Activated CD8-positive, alpha-beta T cell treated with anti-CD3 and anti-CD28 coated beads, Interleukin-2, amount 10 ng/mL, durations not matched to agents 7 days and 5 days (primary cell): ENCODE measurements around the gene SMOC1. TPM values are rescaled to one million over a fixed set of nuclear protein-coding genes. Genes with fewer than 3 reads are reported as not detected.

ENCODE experiments used
- ATAC-seq: fragments of 150-1000 bp; cut with Tn5 transposase; one replicate; pipeline ENCODE4 v1.10.0; 2021; ENCODE audit warnings: moderate library complexity
- CTCF ChIA-PET: fragments of 350-600 bp; sonication (Branson Sonifier 250); formaldehyde crosslinking; loops from one replicate; lab custom pipeline; 2021; ENCODE audit warnings: antibody characterized with exemption; lab: Charles Lee
- POLR2A ChIA-PET: fragments of 350-600 bp; sonication (Branson Sonifier 250); formaldehyde crosslinking; loops from one replicate; lab custom pipeline; 2021; ENCODE audit warnings: antibody characterized with exemption; lab: Charles Lee
- DNase-seq: peaks from one replicate; pipeline ENCODE4 v3.0.0-alpha.2; 2020
- H3K27ac Mint-ChIP-seq: one replicate; pipeline ENCODE4 v1.8.0; 2021; ENCODE audit warnings: mild to moderate bottlenecking, mixed read lengths
- H3K27me3 Mint-ChIP-seq: one replicate; pipeline ENCODE4 v1.8.0; 2021; ENCODE audit warnings: low read depth, mixed read lengths
- H3K36me3 Mint-ChIP-seq: one replicate; pipeline ENCODE4 v1.8.0; 2021; ENCODE audit warnings: low read depth, mixed read lengths
- H3K4me1 Mint-ChIP-seq: one replicate; pipeline ENCODE4 v1.8.0; 2021; ENCODE audit warnings: low read depth, mixed read lengths
- H3K4me3 Mint-ChIP-seq: one replicate; pipeline ENCODE4 v1.8.0; 2021; ENCODE audit warnings: mild to moderate bottlenecking, mixed read lengths
- H3K9me3 Mint-ChIP-seq: one replicate; pipeline ENCODE4 v1.8.0; 2022; ENCODE audit warnings: mixed read lengths; ENCODE audit not compliant: insufficient read depth
- total RNA-seq, 2 experiments: library from RNA; stranded (reverse); gene quantifications; one replicate each; pipeline ENCODE4 v1.2.3, GENCODE V29; 2021

SMOC1 gene
- total RNA-seq, 2 experiments from 2014 or later, result not detected

DNA sequence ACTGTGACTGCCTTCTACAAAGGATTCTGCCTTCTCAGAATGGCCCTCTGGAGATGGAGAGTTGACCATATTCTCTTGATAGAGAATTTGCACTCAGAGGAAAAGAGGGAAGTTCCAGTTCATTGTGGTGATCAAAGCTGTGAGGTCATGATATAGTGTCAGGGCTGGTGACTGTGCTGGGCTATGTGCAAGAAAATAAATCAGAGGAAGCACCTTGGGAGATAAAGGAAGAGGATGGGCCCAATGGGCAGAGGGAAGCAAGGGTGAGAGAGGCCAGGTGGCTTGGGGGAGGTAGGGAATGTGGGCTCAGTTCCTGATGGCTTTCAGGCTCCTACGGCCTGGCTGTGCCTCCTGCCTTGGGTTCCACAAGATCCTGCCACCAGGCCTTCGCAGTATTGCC lies 163.8 kb downstream of the SMOC1 start:
- DNase-seq, result no peak
- Mint-ChIP-seq H3K9me3 (no peaks in the 10 kb centered on the region), H3K4me1 (no peaks in the 10 kb centered on the region), H3K4me3 (no peak overlapping the region), H3K36me3 (no peaks in the 10 kb centered on the region), H3K27me3 (peaks cover 27% of the 10 kb centered on the region), H3K27ac (no peak overlapping the region)
- no peak for ATAC-seq
- ChIA-PET POLR2A (no interaction called here), CTCF (no interaction called here)

DNA sequence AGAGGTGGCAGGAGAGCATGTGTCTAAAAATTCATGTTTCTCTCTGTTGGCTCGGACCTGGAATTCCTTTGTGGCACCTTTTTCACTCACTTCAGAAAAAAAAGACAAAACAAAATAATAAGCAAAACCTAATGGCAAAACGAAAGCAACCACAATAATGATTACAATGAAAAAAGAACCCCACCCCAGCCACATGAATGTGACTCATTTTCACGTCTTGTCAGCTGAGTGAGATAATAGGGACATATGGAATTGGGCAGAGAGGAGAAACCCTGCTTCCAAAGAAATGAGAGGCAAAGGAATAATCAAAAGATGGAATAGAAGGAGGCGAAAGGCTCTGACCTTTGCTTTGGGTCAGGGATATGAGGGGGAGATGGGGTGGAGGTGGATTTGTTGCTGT lies 166.1 kb downstream of the SMOC1 start:
- ATAC-seq (no peak), DNase-seq (no peak)
- ChIA-PET POLR2A (no interaction called here), CTCF (interaction anchor here (1.4 kb wide), 2 partner anchors 19 to 227 kb away, joined by 3 to 4 read pairs; no protein-coding TSS in a partner anchor)
- Mint-ChIP-seq H3K36me3 (no peaks in the 10 kb centered on the region), H3K4me1 (no peaks in the 10 kb centered on the region), H3K9me3 (no peaks in the 10 kb centered on the region), H3K4me3 (no peak overlapping the region), H3K27ac (no peak overlapping the region), H3K27me3 (peaks cover 18% of the 10 kb centered on the region)

DNA sequence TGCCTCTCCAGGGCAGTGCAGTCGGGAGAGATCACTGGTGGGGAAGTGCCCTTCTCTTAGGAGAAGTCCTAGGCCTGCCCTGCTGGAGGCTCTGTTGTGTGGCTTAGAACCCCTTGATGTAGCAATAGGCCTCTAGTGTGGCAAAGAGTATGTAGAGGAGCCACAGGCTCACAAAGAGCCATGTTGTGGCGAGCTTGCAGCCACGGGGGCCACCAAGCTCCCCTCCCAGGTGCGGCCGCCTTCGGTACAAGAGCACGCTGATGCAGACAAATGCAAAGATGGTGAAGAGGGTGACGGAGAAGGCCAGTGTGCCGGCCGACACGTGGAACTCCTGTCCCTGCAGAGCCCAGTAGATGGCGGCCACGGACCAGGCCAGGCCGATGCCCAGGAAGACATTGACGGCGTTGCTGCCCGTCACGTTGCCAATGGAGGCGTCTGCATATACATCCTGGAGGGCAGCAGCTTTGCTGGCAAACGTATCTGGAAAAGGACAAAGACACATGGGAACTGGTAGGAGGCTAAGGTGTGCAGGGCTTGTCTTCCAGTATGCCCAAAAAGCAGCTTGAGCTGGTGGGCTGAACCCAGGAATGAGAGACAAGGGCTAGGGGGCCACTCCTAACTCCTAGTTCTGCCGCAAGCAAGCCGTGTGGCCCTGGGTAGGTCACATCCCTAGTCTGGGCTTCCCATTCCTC lies 166.8 kb downstream of the SMOC1 start:
- ATAC-seq, result no peak
- ChIA-PET CTCF (interaction anchor here (1.4 kb wide), 1 partner anchor 20 kb away, joined by 3 read pairs; no protein-coding TSS in a partner anchor), POLR2A (no interaction called here)
- no peak overlapping the region for H3K27ac Mint-ChIP-seq
- H3K4me3 Mint-ChIP-seq, result no peak overlapping the region
- DNase-seq, result no peak
- H3K27me3 Mint-ChIP-seq, result peaks cover 17% of the 10 kb centered on the region
- no peaks in the 10 kb centered on the region for H3K4me1 Mint-ChIP-seq
- no peaks in the 10 kb centered on the region for H3K9me3 Mint-ChIP-seq
- no peaks in the 10 kb centered on the region for H3K36me3 Mint-ChIP-seq

DNA sequence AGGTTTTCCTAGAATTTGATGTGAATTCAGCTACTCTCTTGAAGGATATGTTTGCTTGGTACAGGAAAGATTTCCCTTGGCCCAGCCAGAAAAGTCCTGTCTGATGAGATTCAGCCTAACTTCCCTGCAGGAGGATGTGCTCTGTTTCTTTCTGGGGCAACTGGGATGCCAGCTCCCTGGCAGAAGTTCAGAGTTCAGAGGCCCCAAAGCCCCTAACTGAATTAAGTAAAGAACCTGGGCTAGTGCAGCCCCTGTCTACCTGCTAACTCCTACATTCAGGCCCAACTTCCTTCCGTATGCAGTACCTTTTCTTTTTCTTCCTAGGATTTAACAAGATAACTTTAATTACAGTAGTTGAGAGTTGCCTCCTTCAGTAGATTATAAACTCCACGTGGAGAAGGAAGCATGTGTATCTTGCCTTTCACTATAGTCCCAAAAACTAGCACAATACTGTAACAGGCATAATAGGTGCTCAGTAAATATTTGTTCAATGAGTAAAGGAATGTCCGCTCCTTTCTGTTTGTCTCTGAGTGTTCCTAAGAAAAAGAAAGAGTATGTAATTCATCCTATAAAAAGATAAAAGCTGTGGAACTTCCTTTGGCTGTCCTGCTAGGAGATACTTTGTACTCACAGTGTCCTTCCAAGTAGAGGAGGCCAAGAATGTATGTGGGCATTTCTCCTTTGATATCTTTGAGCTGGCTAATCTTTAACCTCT lies 168.5 kb downstream of the SMOC1 start:
- H3K27ac Mint-ChIP-seq, result no peak overlapping the region
- no peak for DNase-seq
- H3K36me3 Mint-ChIP-seq, result no peaks in the 10 kb centered on the region
- H3K4me1 Mint-ChIP-seq, result peaks cover 9% of the 10 kb centered on the region
- no peaks in the 10 kb centered on the region for H3K9me3 Mint-ChIP-seq
- CTCF ChIA-PET, result interaction anchor here (1.0 kb wide), 1 partner anchor 25 kb away, joined by 3 read pairs; no protein-coding TSS in a partner anchor
- POLR2A ChIA-PET, result no interaction called here
- peaks cover 11% of the 10 kb centered on the region for H3K27me3 Mint-ChIP-seq
- H3K4me3 Mint-ChIP-seq, result no peak overlapping the region
- no peak for ATAC-seq

DNA sequence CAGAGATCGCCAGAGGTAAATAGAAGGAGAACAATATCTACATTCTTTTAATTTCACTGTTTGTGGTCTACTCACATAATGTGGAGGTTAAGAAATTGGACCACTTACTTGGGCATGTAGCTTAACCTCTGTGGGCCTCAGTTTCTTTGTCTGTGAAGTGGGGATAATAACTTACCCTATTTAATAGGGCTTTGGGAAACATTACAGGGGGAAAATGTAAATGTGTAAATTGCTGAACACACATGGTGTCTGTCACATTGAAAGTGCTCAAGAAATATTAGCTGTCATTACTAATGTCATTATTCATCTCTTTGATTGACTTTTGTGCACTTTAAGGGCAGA lies 169.1 kb downstream of the SMOC1 start:
- CTCF ChIA-PET, result no interaction called here
- POLR2A ChIA-PET, result no interaction called here
- Mint-ChIP-seq H3K9me3 (no peaks in the 10 kb centered on the region), H3K36me3 (no peaks in the 10 kb centered on the region), H3K4me1 (peaks cover 9% of the 10 kb centered on the region), H3K27ac (no peak overlapping the region), H3K4me3 (no peak overlapping the region), H3K27me3 (peaks cover 8% of the 10 kb centered on the region)
- no peak for ATAC-seq
- DNase-seq, result no peak

DNA sequence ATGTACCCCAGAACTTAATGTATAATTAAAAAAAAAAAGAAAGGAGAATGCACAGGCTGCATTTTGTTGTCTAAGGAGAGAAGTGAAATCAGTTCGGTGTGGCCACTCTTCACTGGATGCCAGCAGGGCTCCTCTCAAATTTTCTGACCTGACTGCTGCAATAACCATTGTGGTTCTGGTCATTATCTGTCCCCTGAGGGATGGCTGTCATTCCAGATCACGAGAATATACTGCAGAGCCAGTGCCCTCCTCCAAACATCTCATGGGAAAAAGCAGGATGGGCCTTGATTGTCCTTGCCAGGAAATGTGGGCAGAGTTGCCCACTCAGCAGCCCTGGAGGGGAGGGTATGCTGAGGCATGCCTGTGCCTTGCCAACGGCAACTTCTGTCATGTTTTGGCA lies 170.4 kb downstream of the SMOC1 start:
- no peaks in the 10 kb centered on the region for H3K36me3 Mint-ChIP-seq
- H3K4me1 Mint-ChIP-seq, result peaks cover 9% of the 10 kb centered on the region
- no peak for DNase-seq
- H3K4me3 Mint-ChIP-seq, result no peak overlapping the region
- ATAC-seq, result no peak
- POLR2A ChIA-PET, result no interaction called here
- no peaks in the 10 kb centered on the region for H3K9me3 Mint-ChIP-seq
- no peak overlapping the region for H3K27ac Mint-ChIP-seq
- H3K27me3 Mint-ChIP-seq, result peaks cover 2% of the 10 kb centered on the region
- CTCF ChIA-PET, result no interaction called here

DNA sequence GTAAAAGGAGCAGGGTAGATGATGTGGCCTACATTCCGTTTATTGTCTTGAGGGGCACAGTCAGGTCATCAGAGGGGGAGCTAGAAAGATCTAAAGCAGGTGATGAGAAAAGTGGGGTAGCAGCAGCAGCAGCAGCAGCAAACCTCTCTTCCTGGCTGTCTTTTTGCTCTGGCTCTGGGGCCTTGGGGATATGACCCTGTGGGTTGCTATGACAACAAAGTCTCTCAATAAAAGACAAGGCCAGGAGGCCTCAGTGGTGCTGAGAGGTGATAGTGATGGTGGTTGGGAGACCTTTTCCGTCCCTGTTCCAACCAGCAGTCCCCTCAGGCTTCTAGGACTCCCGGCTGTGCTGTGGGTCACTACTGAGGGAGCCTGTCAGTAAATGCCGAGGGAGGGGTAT lies 170.9 kb downstream of the SMOC1 start:
- POLR2A ChIA-PET, result no interaction called here
- Mint-ChIP-seq H3K4me1 (peaks cover 9% of the 10 kb centered on the region), H3K9me3 (no peaks in the 10 kb centered on the region), H3K4me3 (no peak overlapping the region), H3K27me3 (no peaks in the 10 kb centered on the region), H3K27ac (no peak overlapping the region), H3K36me3 (no peaks in the 10 kb centered on the region)
- CTCF ChIA-PET, result no interaction called here
- DNase-seq (no peak), ATAC-seq (no peak)

DNA sequence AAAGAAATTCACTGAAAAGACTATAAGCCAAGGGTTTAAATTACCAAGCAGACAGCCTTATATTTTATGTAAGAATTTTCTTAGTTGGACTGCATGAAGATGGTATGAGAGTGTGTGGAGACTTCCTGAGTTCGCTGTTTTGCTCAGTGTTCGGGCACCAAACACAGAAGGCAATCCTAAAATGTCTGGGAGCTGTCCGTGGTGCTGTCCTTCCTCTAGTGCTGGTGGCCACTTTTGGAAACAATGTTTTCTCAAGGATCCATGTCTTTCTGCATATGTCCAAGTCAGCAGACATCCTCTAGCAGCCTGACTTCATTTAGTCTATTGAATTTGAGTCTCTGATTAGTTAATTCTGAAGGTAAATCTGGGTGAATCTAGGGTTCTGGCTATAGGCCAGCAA lies 173.8 kb downstream of the SMOC1 start:
- Mint-ChIP-seq H3K4me3 (no peak overlapping the region), H3K27ac (no peak overlapping the region), H3K27me3 (no peaks in the 10 kb centered on the region), H3K4me1 (peaks cover 9% of the 10 kb centered on the region), H3K36me3 (no peaks in the 10 kb centered on the region), H3K9me3 (no peaks in the 10 kb centered on the region)
- peak; percentile 57 for DNase-seq
- POLR2A ChIA-PET, result no interaction called here
- no peak for ATAC-seq
- CTCF ChIA-PET, result interaction anchor here (1.2 to 2.4 kb wide), 2 partner anchors 25 to 40 kb away, joined by 3 to 11 read pairs; no protein-coding TSS in a partner anchor

DNA sequence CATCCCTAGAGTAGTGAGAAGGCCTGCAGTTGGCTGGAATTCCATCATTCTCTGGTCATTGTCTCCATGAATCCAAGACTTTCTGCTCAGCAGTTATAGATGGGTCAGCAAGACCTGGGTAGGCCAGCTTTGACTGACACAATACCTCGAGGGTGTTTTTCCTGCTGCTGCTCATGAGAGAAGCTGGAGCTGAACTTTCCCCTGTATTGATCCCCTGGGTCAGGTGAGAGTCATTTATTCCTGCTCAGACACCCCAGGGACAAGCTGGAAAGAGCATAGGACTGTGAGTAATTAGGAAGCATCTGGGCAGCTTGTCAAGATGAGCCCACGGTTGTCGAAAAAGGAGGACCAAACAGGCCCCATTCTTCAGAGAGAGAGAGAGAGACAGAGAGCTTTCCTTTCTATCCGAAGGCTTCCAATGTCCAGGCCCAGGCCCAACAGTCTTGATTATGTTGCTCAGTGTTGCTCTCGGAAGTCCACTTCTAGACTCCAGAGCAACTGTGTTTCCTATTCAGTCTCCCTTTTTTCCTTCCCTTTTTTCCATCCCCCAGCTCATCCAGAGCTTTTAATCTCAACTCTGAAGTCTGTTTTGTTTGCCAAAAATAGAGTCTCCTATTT lies 178.4 kb downstream of the SMOC1 start:
- ATAC-seq (no peak), DNase-seq (no peak)
- Mint-ChIP-seq H3K4me1 (peaks cover 2% of the 10 kb centered on the region), H3K27me3 (peaks cover 5% of the 10 kb centered on the region), H3K4me3 (no peak overlapping the region), H3K9me3 (no peaks in the 10 kb centered on the region), H3K27ac (no peak overlapping the region), H3K36me3 (no peaks in the 10 kb centered on the region)
- ChIA-PET POLR2A (no interaction called here), CTCF (interaction anchor here (1.2 kb wide), 1 partner anchor 16 kb away, joined by 3 read pairs; no protein-coding TSS in a partner anchor)

DNA sequence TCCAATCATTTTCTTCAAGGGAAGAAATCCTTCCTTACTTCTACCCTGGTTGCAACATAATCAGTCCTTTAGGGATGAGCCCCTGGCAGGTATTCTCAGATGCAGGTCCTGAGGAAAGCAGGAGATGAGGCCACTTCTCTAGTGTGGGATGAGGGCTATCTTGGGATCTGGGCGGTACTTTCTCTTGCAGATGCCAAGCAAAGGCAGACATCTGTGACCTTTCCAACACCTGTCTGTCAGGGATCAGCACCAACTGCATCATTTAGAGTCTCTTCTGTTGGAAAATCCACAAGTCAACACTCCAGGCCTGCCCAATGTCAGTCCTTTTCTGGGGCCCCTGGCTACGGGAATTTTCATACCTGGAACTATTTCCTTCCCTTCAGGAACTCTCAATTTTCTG lies 180.3 kb downstream of the SMOC1 start:
- POLR2A ChIA-PET, result no interaction called here
- DNase-seq, result no peak

DNA sequence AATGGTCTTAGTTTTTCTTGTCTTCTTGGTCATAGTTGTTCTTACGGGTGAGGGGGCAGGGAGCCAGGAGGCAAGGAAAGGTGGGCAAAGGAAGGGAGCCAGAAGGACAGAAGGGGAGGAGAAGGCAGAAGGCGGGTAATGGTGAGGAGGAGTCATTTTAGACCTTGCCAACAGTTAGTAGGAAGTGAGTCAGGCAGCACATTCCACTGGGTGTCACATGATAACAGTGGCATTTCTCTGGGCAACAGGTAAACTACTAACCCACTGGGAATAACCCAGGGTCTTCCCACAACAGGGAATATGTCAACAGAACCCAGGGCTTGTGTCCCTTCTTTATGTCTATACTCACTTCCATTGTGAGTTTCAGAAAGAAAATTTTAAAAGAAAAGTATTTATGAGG lies 181.9 kb downstream of the SMOC1 start:
- ChIA-PET CTCF (no interaction called here), POLR2A (no interaction called here)
- Mint-ChIP-seq H3K27me3 (peaks cover 13% of the 10 kb centered on the region), H3K36me3 (no peaks in the 10 kb centered on the region), H3K4me3 (no peak overlapping the region), H3K27ac (no peak overlapping the region), H3K4me1 (no peaks in the 10 kb centered on the region), H3K9me3 (no peaks in the 10 kb centered on the region)
- DNase-seq (no peak), ATAC-seq (no peak)

More for the DNA sequence above, 180.3 kb downstream of the SMOC1 start:
- no peaks in the 10 kb centered on the region for H3K4me1 Mint-ChIP-seq
- no peak for ATAC-seq
- CTCF ChIA-PET, result interaction anchor here (0.6 kb wide), 1 partner anchor 20 kb away, joined by 3 read pairs; no protein-coding TSS in a partner anchor
- peaks cover 10% of the 10 kb centered on the region for H3K27me3 Mint-ChIP-seq
- H3K36me3 Mint-ChIP-seq, result no peaks in the 10 kb centered on the region
- no peak overlapping the region for H3K4me3 Mint-ChIP-seq
- H3K9me3 Mint-ChIP-seq, result no peaks in the 10 kb centered on the region
- H3K27ac Mint-ChIP-seq, result no peak overlapping the region
